Measurements from ENCODE around the gene ITPKB.
A peak's percentile ranks its signal among the peaks of the same experiment; 100 is the strongest.
"Not testable (repeated sequence)": the region's sequence is repeated elsewhere in the genome, so short reads cannot be mapped to it uniquely, and the experiment has no call there.

Gene ITPKB

DNA sequence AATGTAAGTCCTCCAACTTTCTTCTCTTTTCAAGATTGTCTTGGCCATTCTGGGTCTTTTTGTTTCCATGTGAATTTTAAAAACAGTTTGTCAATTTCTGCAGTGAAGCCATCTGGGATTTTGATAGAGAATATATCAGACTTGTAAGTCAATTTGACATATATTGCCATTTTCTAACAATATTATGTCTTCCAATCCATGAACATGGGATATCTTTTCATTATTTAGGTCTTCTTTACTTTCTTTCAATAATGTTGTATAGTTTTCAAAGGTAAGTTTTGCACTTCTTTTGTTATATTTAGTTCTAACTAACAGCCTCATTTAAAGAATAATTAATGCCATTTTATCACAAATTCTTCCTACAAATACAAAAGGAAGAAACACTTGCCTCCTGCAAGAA, 117.1 kb downstream of the ITPKB start:
- DNase-seq (ENCODE audit: low spot score), result no peak

DNA sequence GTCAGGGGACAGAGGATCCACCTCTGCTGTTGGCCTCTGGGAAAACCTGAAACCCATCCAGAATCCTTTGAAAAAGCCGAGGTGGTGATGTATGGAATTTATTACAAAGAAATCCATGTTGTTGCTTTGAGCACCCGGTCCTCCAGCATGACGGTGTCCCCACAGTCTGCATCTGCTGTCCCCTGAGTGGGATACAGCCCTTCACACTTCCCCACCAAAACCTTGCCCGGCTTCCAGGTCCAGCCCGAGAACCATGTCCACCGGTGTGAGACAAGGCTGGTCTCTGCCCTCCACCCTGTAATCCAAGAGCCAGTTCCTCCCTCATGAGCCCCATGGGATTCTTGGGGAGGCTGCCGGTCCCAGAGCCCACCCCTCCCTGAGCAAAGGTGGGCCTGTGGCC, 120.1 kb downstream of the ITPKB start:
- DNase-seq (ENCODE audit: low spot score), result no peak

DNA sequence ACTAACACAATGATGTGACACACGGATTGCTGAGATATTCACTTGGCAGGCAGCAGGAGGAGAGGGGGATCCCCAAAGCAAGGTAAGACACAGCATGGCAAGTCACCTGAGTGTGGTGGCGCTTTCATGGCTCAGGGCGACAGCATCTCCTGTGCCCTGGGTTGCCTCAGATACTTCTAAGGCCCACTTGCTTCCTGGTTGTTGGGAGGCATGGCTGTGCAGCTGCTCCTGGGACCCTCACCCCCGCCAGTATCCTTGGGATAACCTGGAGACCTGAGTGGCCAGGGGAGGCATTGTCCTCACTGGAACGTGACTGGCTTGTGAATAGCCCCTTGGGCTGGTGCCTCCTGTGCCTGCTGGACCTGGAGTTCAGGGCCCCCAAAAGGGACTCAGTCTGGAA, 120.7 kb downstream of the ITPKB start:
- no peak for DNase-seq (ENCODE audit: low spot score)

DNA sequence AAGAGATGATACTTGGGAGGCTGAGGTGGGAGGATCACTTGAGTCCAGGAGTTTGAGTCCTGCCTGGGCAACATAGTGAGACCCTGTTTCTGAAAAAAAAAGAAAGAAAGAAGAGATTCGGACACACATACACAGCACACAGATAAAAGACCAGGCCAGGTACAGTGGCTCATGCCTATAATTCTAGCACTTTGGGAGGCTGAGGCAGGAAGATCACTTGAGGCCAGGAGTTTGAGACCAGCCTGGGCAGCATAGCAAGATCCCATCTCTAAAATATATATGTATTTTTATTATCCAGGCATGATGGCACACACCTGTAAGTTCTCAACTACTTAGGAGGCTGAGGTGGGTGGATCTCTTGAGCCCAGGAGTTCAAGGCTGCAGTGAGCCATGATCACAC, 121.4 kb downstream of the ITPKB start:
- DNase-seq (ENCODE audit: low spot score), result not testable (repeated sequence)

DNA sequence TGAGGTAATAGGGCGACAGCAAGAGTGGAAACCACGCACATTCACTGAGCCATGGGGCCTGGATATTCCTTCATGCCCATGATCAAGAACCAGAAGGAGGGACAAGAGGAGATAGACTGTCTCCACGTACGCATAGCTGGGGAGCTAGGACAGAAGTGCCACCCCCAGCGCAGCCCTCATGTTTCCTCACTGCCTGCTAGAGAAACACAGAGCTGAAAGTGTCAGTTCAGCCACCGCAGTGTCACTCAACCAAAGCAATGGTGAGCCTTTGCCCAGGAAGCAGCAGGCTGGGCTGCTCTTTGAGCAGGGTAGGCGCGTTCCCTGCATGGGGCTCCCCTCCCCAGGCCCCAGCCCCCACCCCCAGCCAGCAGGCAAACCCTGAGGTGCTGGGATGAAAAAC, 122.0 kb downstream of the ITPKB start:
- DNase-seq (ENCODE audit: low spot score), result no peak

DNA sequence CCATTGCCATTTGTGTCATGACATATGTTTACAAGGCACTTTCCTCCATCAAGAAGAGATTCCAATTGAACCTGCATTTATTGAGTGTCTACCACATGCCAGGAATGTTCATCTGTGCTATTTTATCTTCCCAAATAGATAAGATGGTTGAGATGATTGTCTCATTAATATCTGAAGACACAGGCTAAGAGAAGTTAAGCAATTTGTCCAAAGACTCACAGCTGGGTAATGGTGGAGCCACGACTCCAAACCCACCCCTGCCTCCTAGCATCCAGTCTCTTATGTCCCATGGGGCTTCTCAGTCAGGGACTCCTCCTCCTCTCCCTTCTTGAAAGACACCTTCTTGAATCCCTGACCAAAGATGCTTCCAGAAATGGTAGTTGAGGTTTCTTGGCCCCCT, 122.4 kb downstream of the ITPKB start:
- DNase-seq (ENCODE audit: low spot score), result no peak

DNA sequence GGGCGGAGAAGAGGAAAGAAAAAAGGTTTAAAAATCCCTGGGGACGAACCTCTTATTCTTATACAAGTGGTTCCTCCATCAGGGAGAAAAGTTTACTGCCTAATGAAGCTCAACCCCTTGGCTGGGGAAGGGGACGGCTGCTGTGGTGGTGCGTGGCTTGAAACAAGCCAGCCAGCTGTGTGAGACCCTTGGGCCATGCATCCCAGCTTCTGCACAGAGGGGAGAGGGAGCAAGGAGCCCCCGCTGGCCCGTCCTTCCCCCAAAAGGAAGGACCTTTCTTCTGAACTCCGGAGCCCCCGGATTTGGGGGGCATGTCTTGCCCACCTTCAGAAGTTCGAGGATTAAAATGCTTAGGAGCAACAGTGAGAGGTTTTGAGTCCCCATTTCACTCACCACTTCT, 123.2 kb downstream of the ITPKB start:
- no peak for DNase-seq (ENCODE audit: low spot score)

DNA sequence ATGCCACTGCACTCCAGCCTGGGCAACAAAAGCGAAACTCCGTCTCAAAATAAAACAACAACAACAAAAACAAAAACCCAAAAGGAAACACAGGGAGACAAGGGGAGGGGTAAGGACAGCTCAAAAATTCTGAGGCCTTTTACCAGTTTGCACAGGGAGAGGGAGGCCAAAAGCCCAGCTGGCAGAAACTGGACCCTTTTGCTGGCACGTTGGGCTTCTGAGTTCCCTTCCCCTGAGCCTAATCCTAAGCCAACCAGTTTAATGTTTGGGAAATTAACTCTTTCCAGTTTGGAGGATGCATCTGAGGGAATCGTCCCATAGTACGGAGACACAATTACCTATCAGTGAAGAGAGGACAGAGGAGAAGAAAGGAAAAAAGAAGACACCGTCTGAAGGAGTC, 127.1 kb downstream of the ITPKB start:
- not testable (repeated sequence) for DNase-seq (ENCODE audit: low spot score)

DNA sequence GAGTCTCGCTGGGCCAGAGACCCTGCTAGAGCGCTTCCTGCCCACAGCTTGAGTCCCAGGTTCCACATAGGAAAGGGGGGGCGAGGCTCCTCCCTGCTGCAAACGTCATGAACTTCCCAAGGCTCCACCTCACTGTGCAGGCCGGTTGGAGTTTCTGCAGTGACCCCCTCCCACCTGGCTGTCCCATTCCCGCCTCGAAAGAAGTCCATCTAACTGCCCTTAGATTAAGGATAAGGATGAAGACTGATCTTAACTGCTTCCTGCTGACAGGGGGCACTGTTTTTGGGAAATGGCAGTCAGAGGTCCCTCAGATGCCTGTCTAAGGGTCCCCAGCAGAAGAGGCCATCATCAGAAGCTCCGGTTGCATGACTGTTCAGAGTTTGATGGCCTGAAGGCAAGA, 127.8 kb downstream of the ITPKB start:
- no peak for DNase-seq (ENCODE audit: low spot score)

DNA sequence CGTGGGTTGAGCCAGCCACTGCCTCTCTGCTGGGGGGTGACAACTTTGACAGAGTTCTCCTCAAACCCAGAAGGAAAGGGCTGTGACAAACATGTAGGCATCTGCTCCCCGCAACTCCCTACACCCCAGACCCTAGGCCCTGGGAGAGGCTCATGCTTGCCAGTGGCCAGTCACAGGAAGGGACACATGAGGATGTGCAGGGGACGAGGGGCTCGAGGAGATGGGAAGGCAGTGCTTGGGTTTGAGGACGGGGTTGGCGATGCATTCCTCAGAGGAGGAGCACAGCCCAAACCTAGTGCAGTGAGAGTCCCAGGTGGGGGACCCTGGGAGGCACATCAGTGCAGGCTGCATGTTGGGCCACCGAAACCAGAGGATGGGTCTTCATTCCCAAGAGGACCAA, 128.4 kb downstream of the ITPKB start:
- no peak for DNase-seq (ENCODE audit: low spot score)

DNA sequence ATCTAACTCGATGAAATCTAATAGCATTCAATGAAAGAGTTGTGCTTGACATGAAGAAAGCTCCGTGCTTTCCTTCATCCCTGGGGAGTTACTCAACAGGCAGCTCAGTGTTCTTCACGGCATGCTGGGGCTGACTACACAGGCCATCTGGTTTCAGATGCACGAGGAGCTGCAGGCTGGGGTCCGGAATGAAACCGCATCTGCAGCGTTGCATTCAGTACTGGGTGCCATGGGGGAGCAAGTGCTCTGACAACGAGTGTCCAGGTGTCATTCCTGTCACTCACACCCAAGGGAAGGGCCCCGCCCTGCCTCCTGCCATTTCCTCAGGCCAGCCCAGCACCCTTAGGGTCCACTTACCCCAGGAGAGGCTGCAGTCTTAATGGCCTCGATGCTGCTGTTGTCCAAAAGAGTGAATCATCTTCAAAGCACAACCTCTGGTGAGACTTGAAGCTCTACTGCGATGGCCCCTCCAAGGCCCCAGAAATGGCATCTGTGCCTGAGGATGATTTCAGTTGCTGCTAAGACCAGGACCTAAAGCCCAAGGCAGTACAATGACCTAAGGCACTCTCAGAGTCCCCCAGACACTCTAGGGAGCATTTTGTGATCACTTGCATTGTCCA, 129.1 kb downstream of the ITPKB start:
- DNase-seq (ENCODE audit: low spot score), result no peak

DNA sequence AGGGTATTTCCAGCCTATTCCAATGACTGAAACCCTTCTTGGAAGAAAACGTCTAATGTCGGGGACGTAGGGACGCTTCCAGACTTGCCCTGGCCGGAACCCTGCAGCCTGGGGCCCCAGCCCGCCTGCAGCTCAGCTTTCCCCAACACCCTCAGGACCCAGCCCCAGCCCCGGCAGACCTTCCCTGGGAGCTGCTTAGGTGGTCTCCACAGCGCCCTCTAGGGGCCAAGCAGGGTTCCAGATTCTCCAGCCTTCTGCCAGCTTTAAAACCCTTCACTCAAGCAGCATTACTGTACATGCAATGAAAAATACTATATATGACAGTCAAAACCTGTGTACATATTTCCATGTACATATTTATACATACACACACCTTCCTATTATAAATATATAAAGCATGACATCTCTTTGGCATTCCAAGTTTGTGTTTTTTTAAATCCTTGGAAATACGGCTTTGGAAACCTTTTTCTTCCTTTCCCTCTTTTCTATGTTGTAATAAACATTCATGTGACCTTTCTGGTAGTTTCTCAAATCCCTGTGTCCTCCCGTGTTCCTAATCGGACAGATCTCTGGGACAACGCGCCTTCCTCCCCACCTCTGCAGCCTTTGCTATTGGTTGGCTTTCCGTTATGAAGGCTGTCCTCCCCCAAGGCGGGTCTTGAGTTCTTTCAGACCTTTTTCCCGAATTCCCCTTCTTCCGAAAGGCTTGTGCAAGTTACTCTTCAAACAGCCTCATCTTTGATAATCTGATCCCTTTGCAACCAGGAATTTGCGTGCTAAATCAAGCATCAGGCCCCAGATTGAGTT, 130.2 kb downstream of the ITPKB start:
- DNase-seq (ENCODE audit: low spot score), result peak; percentile 66

DNA sequence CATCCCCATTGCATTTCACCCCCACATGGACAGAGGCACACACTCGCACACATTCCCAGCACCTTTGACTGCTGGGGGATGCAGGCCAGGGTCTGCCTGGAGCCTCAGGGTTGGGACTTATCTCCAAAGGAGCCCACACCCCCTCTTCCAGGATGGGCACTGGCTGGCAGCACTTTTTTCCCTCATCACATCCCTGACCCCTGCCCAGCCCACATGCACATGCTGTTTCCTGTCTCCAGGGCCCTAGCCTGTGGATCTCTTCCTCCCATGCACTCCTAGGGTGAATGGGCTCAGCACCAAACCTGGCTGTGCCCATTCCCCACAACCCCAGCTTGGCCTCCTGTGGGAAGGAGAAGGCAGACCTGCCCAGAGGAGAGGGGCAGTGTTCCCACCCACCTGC, 131.3 kb downstream of the ITPKB start:
- DNase-seq (ENCODE audit: low spot score), result no peak

DNA sequence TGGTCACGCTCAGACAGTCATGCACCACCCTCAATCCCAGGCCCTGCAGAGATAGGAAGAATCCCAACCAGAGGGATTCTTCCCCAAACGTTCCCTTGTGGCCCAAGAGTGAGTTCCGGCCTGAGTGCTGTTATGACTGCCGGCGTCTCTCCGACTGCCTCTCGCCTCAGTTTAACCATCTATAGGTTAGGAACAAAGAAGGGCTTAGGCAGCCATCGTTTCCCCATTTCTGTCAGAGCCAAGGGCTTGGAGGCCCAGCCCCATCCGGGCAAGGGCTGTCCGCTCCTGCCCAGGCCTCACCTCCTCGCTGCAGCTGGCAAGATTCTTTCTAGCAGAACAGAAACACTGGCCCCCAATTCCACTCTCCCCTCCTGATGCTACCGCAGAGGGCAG, 131.8 kb downstream of the ITPKB start:
- no peak for DNase-seq (ENCODE audit: low spot score)

DNA sequence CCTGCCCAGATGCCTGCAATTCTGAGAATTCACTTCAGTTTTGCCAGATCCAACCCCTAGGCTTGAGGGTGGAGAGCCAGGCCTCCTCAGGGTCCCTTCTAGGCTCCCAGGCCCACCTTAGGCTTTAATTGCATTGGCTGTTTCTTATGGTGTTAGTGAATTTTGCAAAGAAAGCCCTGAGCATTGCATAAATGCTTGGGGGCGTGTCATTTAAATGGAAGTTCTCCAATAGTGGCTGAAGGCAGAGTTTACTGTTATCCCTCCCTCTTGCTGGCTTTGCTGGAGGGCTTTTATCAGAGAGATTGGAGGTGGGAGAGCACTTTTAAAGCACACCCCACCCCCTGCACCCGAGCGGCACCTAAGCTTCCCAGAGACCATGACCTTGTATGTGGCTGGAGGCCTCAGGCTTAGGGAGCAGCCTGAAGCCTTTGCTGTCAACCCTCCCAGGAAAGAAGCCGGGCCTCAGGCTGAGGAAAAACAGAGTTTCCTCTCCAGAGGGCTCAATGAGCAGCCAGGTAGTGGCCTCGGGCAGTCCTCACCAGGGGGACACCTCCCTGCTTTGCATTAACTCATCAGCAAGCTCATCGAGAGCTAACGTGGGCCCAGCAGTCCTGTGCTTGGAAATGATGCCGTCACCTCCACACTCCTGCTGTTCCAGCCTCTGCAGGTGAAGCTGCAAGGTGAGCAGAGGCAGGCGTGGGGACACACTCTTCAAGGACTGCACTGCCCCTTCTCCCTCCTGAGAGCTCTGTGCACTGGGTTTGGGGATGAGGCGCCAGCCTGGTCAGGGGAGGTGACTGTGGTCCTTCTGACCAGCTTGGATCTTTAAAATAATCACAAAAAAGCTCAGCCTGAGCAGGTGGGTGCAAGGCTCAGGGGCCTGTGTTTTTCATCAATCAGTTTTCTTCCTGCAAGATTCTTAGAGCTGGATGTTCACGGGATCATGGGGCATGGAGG, 132.5 kb downstream of the ITPKB start:
- no peak for DNase-seq (ENCODE audit: low spot score)

DNA sequence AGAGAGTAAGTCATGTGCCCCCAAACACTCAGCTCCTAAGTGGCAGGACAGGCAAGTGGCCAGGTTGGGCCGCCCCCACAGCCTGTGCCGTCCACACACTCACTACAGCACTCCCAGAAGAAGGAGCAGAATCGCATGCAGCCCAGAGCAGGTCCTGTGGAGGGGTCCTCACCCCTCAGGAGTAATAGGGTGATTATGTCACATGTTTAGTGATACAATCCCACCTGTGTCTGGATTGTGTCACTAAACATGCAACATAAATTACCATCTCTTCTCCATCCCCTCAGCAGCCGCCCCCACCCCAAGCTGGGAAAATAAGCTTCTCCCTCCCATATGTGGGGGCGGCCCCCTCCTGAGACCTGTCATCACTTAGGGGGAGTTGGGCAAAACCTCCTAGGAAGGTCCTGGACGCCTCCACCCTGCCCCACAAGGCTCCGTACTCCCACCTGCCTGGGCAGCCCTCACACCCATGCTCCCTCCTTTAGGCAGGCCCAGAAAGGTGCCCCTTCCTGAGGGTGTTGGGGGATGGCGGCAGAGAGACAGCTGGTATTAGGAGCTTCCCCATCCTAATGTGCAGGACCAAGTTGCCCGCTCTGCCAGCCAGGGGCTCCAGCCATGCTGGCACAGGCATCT, 133.6 kb downstream of the ITPKB start:
- no peak for DNase-seq (ENCODE audit: low spot score)

DNA sequence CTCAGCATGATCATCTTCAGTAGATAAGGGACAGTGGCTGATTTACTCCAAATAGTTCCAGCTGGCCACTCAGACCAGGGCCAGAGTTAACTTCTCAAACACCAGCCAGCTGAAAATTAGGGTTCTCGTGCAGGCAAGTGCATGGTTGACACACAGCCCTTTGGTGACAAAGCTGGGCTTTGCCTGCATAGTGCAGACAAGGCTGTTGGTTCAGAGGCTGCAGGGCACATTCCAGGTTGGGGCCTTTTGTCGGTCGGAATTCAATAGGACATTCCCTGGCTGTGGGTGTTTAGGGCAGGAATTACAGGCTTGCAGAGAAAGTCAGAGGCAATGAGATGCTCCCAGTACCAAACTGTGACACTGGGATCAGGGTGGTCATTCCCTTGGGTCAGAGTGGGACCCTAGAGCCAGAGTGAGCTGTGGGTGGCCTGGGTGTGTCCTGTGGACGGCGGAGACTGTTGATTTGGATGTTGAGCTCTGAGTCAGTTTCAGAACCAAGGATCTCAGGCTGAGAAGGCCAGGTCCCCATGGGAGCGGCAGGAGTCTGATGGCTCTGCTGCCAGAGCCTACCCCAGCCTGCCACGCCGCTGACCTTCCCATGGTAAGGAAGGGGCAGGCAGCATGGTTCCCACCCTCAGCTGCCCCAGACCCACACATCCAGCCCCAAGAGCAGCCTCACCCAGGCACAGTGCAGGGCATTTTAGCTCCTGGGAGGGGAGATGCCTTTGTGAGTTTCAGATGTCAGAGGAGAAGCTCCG, 134.3 kb downstream of the ITPKB start:
- no peak for DNase-seq (ENCODE audit: low spot score)

DNA sequence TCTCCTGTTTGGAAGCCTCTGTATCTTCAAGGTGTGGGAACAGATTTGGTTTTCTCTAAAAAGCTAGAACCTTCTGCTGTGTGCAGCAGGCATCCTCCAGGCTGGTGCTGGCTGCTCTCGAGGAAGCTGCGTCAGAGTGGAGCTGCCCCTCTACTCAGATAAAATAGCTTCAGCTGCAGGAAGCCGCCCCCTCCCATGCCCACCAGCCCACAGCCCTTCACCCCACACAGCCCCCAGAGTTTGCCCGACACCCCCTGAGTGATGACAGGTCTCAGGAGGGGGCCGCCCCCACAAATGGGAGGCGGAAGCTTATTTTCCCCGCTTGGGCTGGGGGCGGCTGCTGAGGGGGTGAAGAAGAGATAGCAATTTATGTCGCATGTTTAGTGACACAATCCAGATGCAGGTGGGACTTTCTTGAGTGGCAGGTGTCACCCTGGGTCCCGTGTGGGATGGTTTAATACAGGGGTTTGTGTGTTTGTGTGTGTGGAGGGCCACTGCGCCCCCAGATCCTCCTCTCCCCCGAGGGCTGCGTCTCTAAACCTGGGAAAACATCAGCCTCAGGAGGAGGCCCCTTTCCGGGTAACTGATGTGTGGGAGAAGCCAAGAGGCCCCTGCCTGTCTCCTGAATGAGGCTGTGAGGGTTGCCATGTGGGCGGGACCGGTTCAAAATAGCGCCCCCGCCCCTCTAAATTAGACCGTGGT, 135.1 kb downstream of the ITPKB start:
- DNase-seq (ENCODE audit: low spot score), result no peak

DNA sequence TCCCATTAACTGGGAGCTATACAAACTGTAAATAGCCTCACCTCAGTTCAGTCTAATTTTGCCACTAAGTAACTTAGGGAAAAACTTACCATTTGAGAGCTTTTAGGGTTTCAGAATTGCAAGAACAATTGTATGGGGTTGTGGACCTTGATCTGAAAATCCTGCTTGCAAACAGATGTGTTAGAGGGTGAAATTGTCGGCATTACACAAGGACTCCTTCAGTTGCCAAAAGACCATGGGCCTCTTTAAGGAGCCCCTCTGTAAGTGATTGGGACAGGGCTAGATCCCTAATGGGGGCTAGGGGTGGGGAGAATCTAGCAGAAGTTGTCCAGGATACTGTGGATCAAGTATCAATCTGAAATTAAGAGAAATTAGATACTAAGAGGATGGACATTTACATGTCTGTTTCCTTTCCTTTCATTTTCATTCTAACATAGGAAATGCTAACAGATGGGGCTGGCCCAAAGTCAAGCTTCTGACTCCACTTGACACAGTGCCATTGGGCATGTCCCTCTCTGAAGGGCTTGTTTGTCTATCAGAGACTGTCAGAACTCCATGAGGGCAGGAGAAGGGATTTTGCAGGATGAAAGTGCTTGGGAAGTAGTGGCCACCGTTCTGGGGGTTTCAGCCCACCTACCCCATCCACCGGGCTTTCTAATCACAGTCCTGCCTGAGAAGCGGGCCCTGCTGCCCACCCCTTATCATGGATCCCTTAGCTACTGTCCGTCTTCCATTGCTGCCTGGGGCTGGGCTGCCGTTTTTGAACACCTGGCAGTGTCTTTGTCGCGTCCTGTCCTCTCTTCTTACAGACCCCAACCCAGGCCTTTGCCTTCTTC, 135.8 kb downstream of the ITPKB start:
- no peak for DNase-seq (ENCODE audit: low spot score)
